ENCODE measurements around the gene TMEM161B.
"Not testable (repeated sequence)": the region's sequence is repeated elsewhere in the genome, so short reads cannot be mapped to it uniquely, and the experiment has no call there.

Gene TMEM161B

GRCh38 chr5:88243493-88243892 is 25.2 kb downstream of the TMEM161B start:
- H3K23ac ChIP-seq (ENCODE audit: low read length); H3K27me3 ChIP-seq (ENCODE audit: insufficient read depth, low read length, poor library complexity); H3K4ac ChIP-seq (ENCODE audit: low read depth, low read length); H4K8ac ChIP-seq (ENCODE audit: low read depth, low read length); H3K4me3 ChIP-seq (ENCODE audit: low read length); H3K79me1 ChIP-seq (ENCODE audit: low read length); H3K56ac ChIP-seq (ENCODE audit: low read length); H3K9ac ChIP-seq (ENCODE audit: low read length); H3K27ac ChIP-seq (ENCODE audit: low read depth, low read length); H2BK5ac ChIP-seq (ENCODE audit: low read length); H2AK5ac ChIP-seq (ENCODE audit: low read length); H2BK15ac ChIP-seq (replicated peaks; ENCODE audit: low read depth); H3K4me2 ChIP-seq (ENCODE audit: low read length); H3K18ac ChIP-seq (ENCODE audit: low read length); H2BK120ac ChIP-seq (ENCODE audit: low read depth, low read length); H3K36me3 ChIP-seq (ENCODE audit: control insufficient read depth, insufficient read depth, low read length); H4K5ac ChIP-seq (ENCODE audit: low read length): not testable (repeated sequence)
- H3K79me2 ChIP-seq (ENCODE audit: control insufficient read depth, insufficient read depth, low read length) = peaks cover 11% of the 10 kb centered on the region
- peak; percentile 48 for DNase-seq
- WGBS (ENCODE audit: extremely low coverage, insufficient coverage, low lambda C conversion rate) = no CpG with 5 or more reads among the region's 2 CpGs
- peaks cover 17% of the 10 kb centered on the region for H3K4me1 ChIP-seq (ENCODE audit: control insufficient read depth, low read depth, low read length)

- H3K4ac ChIP-seq (ENCODE audit: low read depth, low read length) = no peak overlapping the region
- H3K36me3 ChIP-seq (ENCODE audit: control insufficient read depth, insufficient read depth, low read length) = no peaks in the 10 kb centered on the region
- no peak overlapping the region for H2BK15ac ChIP-seq (replicated peaks; ENCODE audit: low read depth)
- H3K18ac ChIP-seq (ENCODE audit: low read length) = no peak overlapping the region
- no peak overlapping the region for H2BK120ac ChIP-seq (ENCODE audit: low read depth, low read length)
- H4K8ac ChIP-seq (ENCODE audit: low read depth, low read length) = no peak overlapping the region
- no peak overlapping the region for H3K23ac ChIP-seq (ENCODE audit: low read length)
- no peak overlapping the region for H2BK5ac ChIP-seq (ENCODE audit: low read length)
- no peak overlapping the region for H3K4me3 ChIP-seq (ENCODE audit: low read length)
- H3K79me2 ChIP-seq (ENCODE audit: control insufficient read depth, insufficient read depth, low read length) = no peaks in the 10 kb centered on the region
- no peak overlapping the region for H2AK5ac ChIP-seq (ENCODE audit: low read length)
- H3K4me2 ChIP-seq (ENCODE audit: low read length) = no peak overlapping the region
- no peak for DNase-seq
- no peak overlapping the region for H3K9ac ChIP-seq (ENCODE audit: low read length)
- 100% methylated on average over 1 of the region's 4 CpGs for WGBS (ENCODE audit: extremely low coverage, insufficient coverage, low lambda C conversion rate)
- no peak overlapping the region for H3K56ac ChIP-seq (ENCODE audit: low read length)
- no peaks in the 10 kb centered on the region for H3K79me1 ChIP-seq (ENCODE audit: low read length)
- H3K27ac ChIP-seq (ENCODE audit: low read depth, low read length) = no peak overlapping the region
- H4K5ac ChIP-seq (ENCODE audit: low read length) = no peak overlapping the region
- H3K27me3 ChIP-seq (ENCODE audit: insufficient read depth, low read length, poor library complexity) = no peaks in the 10 kb centered on the region
- peaks cover 7% of the 10 kb centered on the region for H3K4me1 ChIP-seq (ENCODE audit: control insufficient read depth, low read depth, low read length)
Measured at GRCh38 chr5:88238732-88239131, 29.9 kb downstream of the TMEM161B start.

- H2BK120ac ChIP-seq (ENCODE audit: low read depth, low read length) = no peak overlapping the region
- H4K8ac ChIP-seq (ENCODE audit: low read depth, low read length) = peak overlapping the region; percentile 39
- no peak overlapping the region for H3K4me2 ChIP-seq (ENCODE audit: low read length)
- no peak overlapping the region for H3K18ac ChIP-seq (ENCODE audit: low read length)
- H3K36me3 ChIP-seq (ENCODE audit: control insufficient read depth, insufficient read depth, low read length) = no peaks in the 10 kb centered on the region
- H3K79me1 ChIP-seq (ENCODE audit: low read length) = no peaks in the 10 kb centered on the region
- no peak overlapping the region for H4K5ac ChIP-seq (ENCODE audit: low read length)
- no peak overlapping the region for H2AK5ac ChIP-seq (ENCODE audit: low read length)
- peak; percentile 51 for DNase-seq
- no peak overlapping the region for H3K4ac ChIP-seq (ENCODE audit: low read depth, low read length)
- peaks cover 6% of the 10 kb centered on the region for H3K4me1 ChIP-seq (ENCODE audit: control insufficient read depth, low read depth, low read length)
- no CpG with 5 or more reads among the region's 1 CpG for WGBS (ENCODE audit: extremely low coverage, insufficient coverage, low lambda C conversion rate)
- no peaks in the 10 kb centered on the region for H3K27me3 ChIP-seq (ENCODE audit: insufficient read depth, low read length, poor library complexity)
- no peak overlapping the region for H3K4me3 ChIP-seq (ENCODE audit: low read length)
- no peak overlapping the region for H3K56ac ChIP-seq (ENCODE audit: low read length)
- no peak overlapping the region for H2BK15ac ChIP-seq (replicated peaks; ENCODE audit: low read depth)
- no peak overlapping the region for H2BK5ac ChIP-seq (ENCODE audit: low read length)
- no peaks in the 10 kb centered on the region for H3K79me2 ChIP-seq (ENCODE audit: control insufficient read depth, insufficient read depth, low read length)
- H3K23ac ChIP-seq (ENCODE audit: low read length) = no peak overlapping the region
- no peak overlapping the region for H3K9ac ChIP-seq (ENCODE audit: low read length)
- no peak overlapping the region for H3K27ac ChIP-seq (ENCODE audit: low read depth, low read length)
Measured at GRCh38 chr5:88236866-88237642, 31.6 kb downstream of the TMEM161B start.

GRCh38 chr5:88235828-88236227 is 32.8 kb downstream of the TMEM161B start:
- Histone ChIP-seq H3K4ac (ENCODE audit: low read depth, low read length) (no peak overlapping the region), H2AK5ac (ENCODE audit: low read length) (no peak overlapping the region), H2BK5ac (ENCODE audit: low read length) (no peak overlapping the region), H3K36me3 (ENCODE audit: control insufficient read depth, insufficient read depth, low read length) (no peaks in the 10 kb centered on the region), H3K27me3 (ENCODE audit: insufficient read depth, low read length, poor library complexity) (no peaks in the 10 kb centered on the region), H3K56ac (ENCODE audit: low read length) (no peak overlapping the region), H2BK120ac (ENCODE audit: low read depth, low read length) (no peak overlapping the region), H3K27ac (ENCODE audit: low read depth, low read length) (no peak overlapping the region), H3K4me2 (ENCODE audit: low read length) (no peak overlapping the region), H3K79me2 (ENCODE audit: control insufficient read depth, insufficient read depth, low read length) (no peaks in the 10 kb centered on the region), H3K18ac (ENCODE audit: low read length) (no peak overlapping the region), H3K9ac (ENCODE audit: low read length) (no peak overlapping the region), H3K4me1 (ENCODE audit: control insufficient read depth, low read depth, low read length) (peaks cover 8% of the 10 kb centered on the region), H4K8ac (ENCODE audit: low read depth, low read length) (no peak overlapping the region), H3K79me1 (ENCODE audit: low read length) (no peaks in the 10 kb centered on the region), H3K23ac (ENCODE audit: low read length) (no peak overlapping the region), H4K5ac (ENCODE audit: low read length) (no peak overlapping the region), H2BK15ac (replicated peaks; ENCODE audit: low read depth) (no peak overlapping the region), H3K4me3 (ENCODE audit: low read length) (no peak overlapping the region)
- DNase-seq = peak; percentile 67
- no CpG with 5 or more reads among the region's 4 CpGs for WGBS (ENCODE audit: extremely low coverage, insufficient coverage, low lambda C conversion rate)

GRCh38 chr5:88235346-88235745 is 33.3 kb downstream of the TMEM161B start:
- no peak overlapping the region for H2BK5ac ChIP-seq (ENCODE audit: low read length)
- DNase-seq = peak; percentile 76
- no peak overlapping the region for H2AK5ac ChIP-seq (ENCODE audit: low read length)
- no peak overlapping the region for H4K8ac ChIP-seq (ENCODE audit: low read depth, low read length)
- no peak overlapping the region for H3K4ac ChIP-seq (ENCODE audit: low read depth, low read length)
- no peak overlapping the region for H3K56ac ChIP-seq (ENCODE audit: low read length)
- peaks cover 11% of the 10 kb centered on the region for H3K4me1 ChIP-seq (ENCODE audit: control insufficient read depth, low read depth, low read length)
- peak overlapping the region; percentile 68 for H3K18ac ChIP-seq (ENCODE audit: low read length)
- H3K9ac ChIP-seq (ENCODE audit: low read length) = no peak overlapping the region
- no peak overlapping the region for H2BK120ac ChIP-seq (ENCODE audit: low read depth, low read length)
- H3K4me3 ChIP-seq (ENCODE audit: low read length) = no peak overlapping the region
- no peaks in the 10 kb centered on the region for H3K36me3 ChIP-seq (ENCODE audit: control insufficient read depth, insufficient read depth, low read length)
- no CpG with 5 or more reads among the region's 1 CpG for WGBS (ENCODE audit: extremely low coverage, insufficient coverage, low lambda C conversion rate)
- H3K4me2 ChIP-seq (ENCODE audit: low read length) = no peak overlapping the region
- no peak overlapping the region for H2BK15ac ChIP-seq (replicated peaks; ENCODE audit: low read depth)
- no peak overlapping the region for H4K5ac ChIP-seq (ENCODE audit: low read length)
- no peak overlapping the region for H3K27ac ChIP-seq (ENCODE audit: low read depth, low read length)
- H3K23ac ChIP-seq (ENCODE audit: low read length) = no peak overlapping the region
- H3K27me3 ChIP-seq (ENCODE audit: insufficient read depth, low read length, poor library complexity) = no peaks in the 10 kb centered on the region
- no peaks in the 10 kb centered on the region for H3K79me2 ChIP-seq (ENCODE audit: control insufficient read depth, insufficient read depth, low read length)
- H3K79me1 ChIP-seq (ENCODE audit: low read length) = no peaks in the 10 kb centered on the region

Measured in mesendoderm (in vitro differentiated cells).